MM.1S (cell line): ENCODE data around the gene FGFR2.
A peak's percentile ranks its signal among the peaks of the same experiment; 100 is the strongest.

Experiments used
- DNase-seq: peaks from one replicate; pipeline ENCODE4 v3.0.0-alpha.2; 2015
- H2AFZ ChIP-seq: fragments of 300-600 bp; sonication (generic); 2 replicates; pipeline ENCODE4 v1.6.0; 2016; ENCODE audit warnings: antibody characterized with exemption, low read length
- H3F3A ChIP-seq: fragments of 300-600 bp; sonication (generic); 2 replicates; pipeline ENCODE4 v1.6.1; 2016; ENCODE audit warnings: mild to moderate bottlenecking, antibody characterized with exemption, low read length, moderate library complexity, mixed read lengths; ENCODE audit not compliant: insufficient read depth
- H3K27ac ChIP-seq: fragments of 300-600 bp; sonication (generic); 2 replicates; pipeline ENCODE4 v1.5.1; 2016; ENCODE audit warnings: mild to moderate bottlenecking, low read length
- H3K27me3 ChIP-seq: fragments of 300-600 bp; sonication (generic); replicated peaks from 2 replicates; pipeline ENCODE4 v1.6.0; 2016; ENCODE audit warnings: low read length; ENCODE audit not compliant: insufficient read depth
- H3K36me3 ChIP-seq: fragments of 300-600 bp; sonication (generic); replicated peaks from 2 replicates; pipeline ENCODE4 v1.6.1; 2016; ENCODE audit warnings: mild to moderate bottlenecking, low read length, mixed read lengths; ENCODE audit not compliant: insufficient read depth
- H3K4me1 ChIP-seq: fragments of 300-600 bp; sonication (generic); 2 replicates; pipeline ENCODE4 v1.6.1; 2016; ENCODE audit warnings: low read length, mixed read lengths
- H3K4me2 ChIP-seq: fragments of 300-600 bp; sonication (generic); 2 replicates; pipeline ENCODE4 v1.6.0; 2016; ENCODE audit warnings: low read depth, low read length
- H3K4me3 ChIP-seq: fragments of 300-600 bp; sonication (generic); 2 replicates; pipeline ENCODE4 v1.5.1; 2016; ENCODE audit warnings: low read length, mixed read lengths
- H3K79me2 ChIP-seq: fragments of 300-600 bp; sonication (generic); 2 replicates; pipeline ENCODE4 v1.6.1; 2016; ENCODE audit warnings: mixed run types, low read length, mixed read lengths
- H3K9ac ChIP-seq: fragments of 300-600 bp; sonication (generic); 2 replicates; pipeline ENCODE4 v1.6.1; 2016; ENCODE audit warnings: low read length, mixed read lengths
- H3K9me2 ChIP-seq: fragments of 300-600 bp; sonication (generic); replicated peaks from 2 replicates; pipeline ENCODE4 v1.6.1; 2016; ENCODE audit warnings: mild to moderate bottlenecking, low read length, mixed read lengths; ENCODE audit not compliant: insufficient read depth
- H3K9me3 ChIP-seq: fragments of 300-600 bp; sonication (generic); replicated peaks from 2 replicates; pipeline ENCODE4 v1.6.1; 2016; ENCODE audit warnings: mild to moderate bottlenecking, low read length, mixed read lengths; ENCODE audit not compliant: insufficient read depth
- H4K20me1 ChIP-seq: fragments of 300-600 bp; sonication (generic); 2 replicates; pipeline ENCODE4 v1.6.1; 2016; ENCODE audit warnings: mild to moderate bottlenecking, low read length, moderate library complexity, mixed read lengths; ENCODE audit not compliant: insufficient read depth
- EZH2 ChIP-seq: fragments of 300-600 bp; sonication (generic); optimal IDR thresholded peaks from 2 replicates; pipeline ENCODE3; 2017; ENCODE audit warnings: low read depth, mild to moderate bottlenecking, antibody characterized with exemption, low read length, mixed read lengths
- EZH2phosphoT487 ChIP-seq: fragments of 300-600 bp; sonication (generic); IDR thresholded peaks from 2 replicates; pipeline ENCODE4 v1.6.1; 2018; ENCODE audit warnings: antibody characterized with exemption, low read length
- TF ChIP-seq, protein P1 (sequence below): fragments of 300-600 bp; sonication (generic); IDR thresholded peaks from 2 replicates; pipeline ENCODE4 v1.5.1; 2016; ENCODE audit warnings: antibody characterized with exemption, low read length, mixed read lengths

FGFR2 gene

DNA sequence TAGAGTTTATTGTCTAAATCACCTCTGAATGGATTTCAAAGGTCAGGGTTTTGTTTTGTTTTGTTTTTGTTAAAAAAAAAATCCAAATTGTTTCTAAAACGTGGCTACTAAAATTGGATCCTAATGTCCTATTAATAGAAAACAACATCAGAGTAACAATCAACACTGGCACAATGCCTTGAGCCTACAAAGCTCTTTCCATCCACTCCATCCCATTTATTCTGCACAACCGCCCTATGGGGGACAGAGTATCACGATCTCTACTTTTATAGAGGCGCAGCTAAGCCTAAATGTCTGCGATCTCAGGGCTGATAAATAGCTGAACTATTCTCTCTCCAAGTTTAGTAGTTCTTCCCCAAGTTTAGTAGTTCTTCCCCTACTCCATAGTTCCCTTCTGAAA lies 78.8 kb downstream of the FGFR2 start:
- H3K4me2 ChIP-seq = no peak overlapping the region
- no peak overlapping the region for H2AFZ ChIP-seq
- no peaks in the 10 kb centered on the region for H3K79me2 ChIP-seq
- DNase-seq = no peak
- no peaks in the 10 kb centered on the region for H3K27me3 ChIP-seq
- H3K9me2 ChIP-seq = no peaks in the 10 kb centered on the region
- peaks cover 26% of the 10 kb centered on the region for H3K4me1 ChIP-seq
- no peaks in the 10 kb centered on the region for H3K9me3 ChIP-seq
- H3K4me3 ChIP-seq = no peak overlapping the region
- peaks cover 29% of the 10 kb centered on the region for H3F3A ChIP-seq
- no peak for TF ChIP-seq EZH2
- TF ChIP-seq, protein P1, sequence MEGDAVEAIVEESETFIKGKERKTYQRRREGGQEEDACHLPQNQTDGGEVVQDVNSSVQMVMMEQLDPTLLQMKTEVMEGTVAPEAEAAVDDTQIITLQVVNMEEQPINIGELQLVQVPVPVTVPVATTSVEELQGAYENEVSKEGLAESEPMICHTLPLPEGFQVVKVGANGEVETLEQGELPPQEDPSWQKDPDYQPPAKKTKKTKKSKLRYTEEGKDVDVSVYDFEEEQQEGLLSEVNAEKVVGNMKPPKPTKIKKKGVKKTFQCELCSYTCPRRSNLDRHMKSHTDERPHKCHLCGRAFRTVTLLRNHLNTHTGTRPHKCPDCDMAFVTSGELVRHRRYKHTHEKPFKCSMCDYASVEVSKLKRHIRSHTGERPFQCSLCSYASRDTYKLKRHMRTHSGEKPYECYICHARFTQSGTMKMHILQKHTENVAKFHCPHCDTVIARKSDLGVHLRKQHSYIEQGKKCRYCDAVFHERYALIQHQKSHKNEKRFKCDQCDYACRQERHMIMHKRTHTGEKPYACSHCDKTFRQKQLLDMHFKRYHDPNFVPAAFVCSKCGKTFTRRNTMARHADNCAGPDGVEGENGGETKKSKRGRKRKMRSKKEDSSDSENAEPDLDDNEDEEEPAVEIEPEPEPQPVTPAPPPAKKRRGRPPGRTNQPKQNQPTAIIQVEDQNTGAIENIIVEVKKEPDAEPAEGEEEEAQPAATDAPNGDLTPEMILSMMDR = no peak
- TF ChIP-seq EZH2phosphoT487 = no peak
- H3K27ac ChIP-seq = no peak overlapping the region
- H3K36me3 ChIP-seq = no peaks in the 10 kb centered on the region
- H3K9ac ChIP-seq = no peak overlapping the region
- no peaks in the 10 kb centered on the region for H4K20me1 ChIP-seq

- H3K9me3 ChIP-seq = no peaks in the 10 kb centered on the region
- no peaks in the 10 kb centered on the region for H3K9me2 ChIP-seq
- no peak for DNase-seq
- H3K27ac ChIP-seq = no peak overlapping the region
- no peaks in the 10 kb centered on the region for H3K27me3 ChIP-seq
- no peak overlapping the region for H3K4me3 ChIP-seq
- no peaks in the 10 kb centered on the region for H3K36me3 ChIP-seq
- H3K79me2 ChIP-seq = no peaks in the 10 kb centered on the region
- no peak for TF ChIP-seq EZH2phosphoT487
- TF ChIP-seq EZH2 = no peak
- TF ChIP-seq, protein P1 = no peak
- H3K4me1 ChIP-seq = peaks cover 37% of the 10 kb centered on the region
- peaks cover 36% of the 10 kb centered on the region for H3F3A ChIP-seq
- H4K20me1 ChIP-seq = no peaks in the 10 kb centered on the region
- no peak overlapping the region for H2AFZ ChIP-seq
- H3K4me2 ChIP-seq = no peak overlapping the region
- H3K9ac ChIP-seq = no peak overlapping the region
Measured at GRCh38 chr10:121518333-121518732, 79.9 kb downstream of the FGFR2 start.

GRCh38 chr10:121516093-121516865 lies 82.0 kb downstream of the FGFR2 start:
- Histone ChIP-seq H3K9me2 (no peaks in the 10 kb centered on the region), H2AFZ (peak overlapping the region; percentile 7), H3K36me3 (no peaks in the 10 kb centered on the region), H3K4me3 (peak overlapping the region; percentile 57), H3F3A (peaks cover 36% of the 10 kb centered on the region), H3K9ac (peak overlapping the region; percentile 72), H3K27me3 (no peaks in the 10 kb centered on the region), H3K27ac (peak overlapping the region; percentile 95), H3K9me3 (no peaks in the 10 kb centered on the region), H3K4me2 (peak overlapping the region; percentile 69), H3K79me2 (no peaks in the 10 kb centered on the region), H4K20me1 (no peaks in the 10 kb centered on the region), H3K4me1 (peaks cover 38% of the 10 kb centered on the region)
- TF ChIP-seq EZH2phosphoT487 (no peak), EZH2 (no peak)
- TF ChIP-seq, protein P1 = 0 out of 2 replicates have a peak, but pooled peaks have one; percentile 4
- DNase-seq = peak; percentile 89
